OCI-LY1 (cell line): ENCODE measurements around the gene IZUMO4.
A peak's percentile ranks its signal among the peaks of the same experiment; 100 is the strongest.

Source experiments
- H2AFZ ChIP-seq: fragments of 200-600 bp; sonication (generic), shearing (Covaris generic); 2 replicates; pipeline ENCODE4 v1.6.0; 2014; ENCODE audit warnings: antibody characterized with exemption, mild to moderate bottlenecking, low read length
- H3F3A ChIP-seq: fragments of 200-600 bp; sonication (generic), shearing (Covaris generic); 2 replicates; pipeline ENCODE4 v1.6.0; 2014; ENCODE audit warnings: mild to moderate bottlenecking, antibody characterized with exemption, low read length, moderate library complexity; ENCODE audit not compliant: insufficient read depth
- H3K27ac ChIP-seq: fragments of 200-600 bp; sonication (generic); 2 replicates; pipeline ENCODE4 v1.5.1; 2014; ENCODE audit warnings: low read length, mixed run types, mild to moderate bottlenecking, low read depth; ENCODE audit not compliant: poor library complexity, severe bottlenecking
- H3K27me3 ChIP-seq: fragments of 200-600 bp; sonication (generic); 2 replicates; pipeline ENCODE4 v1.6.0; 2014; ENCODE audit warnings: antibody characterized with exemption, mild to moderate bottlenecking, low read length, moderate library complexity; ENCODE audit not compliant: insufficient read depth
- H3K36me3 ChIP-seq: fragments of 200-600 bp; sonication (generic); 2 replicates; pipeline ENCODE4 v1.6.1; 2014; ENCODE audit warnings: mild to moderate bottlenecking, antibody characterized with exemption, low read length, moderate library complexity, mixed read lengths; ENCODE audit not compliant: insufficient read depth
- H3K4me1 ChIP-seq: fragments of 200-600 bp; sonication (generic); 2 replicates; pipeline ENCODE4 v1.5.1; 2014; ENCODE audit warnings: mild to moderate bottlenecking, low read length, moderate library complexity; ENCODE audit not compliant: insufficient read depth, severe bottlenecking
- H3K4me2 ChIP-seq: fragments of 200-600 bp; sonication (generic), shearing (Covaris generic); 2 replicates; pipeline ENCODE4 v1.6.1; 2014; ENCODE audit warnings: low read length
- H3K4me3 ChIP-seq: fragments of 200-600 bp; sonication (generic); 2 replicates; pipeline ENCODE4 v1.5.1; 2014; ENCODE audit warnings: low read length, low read depth, mild to moderate bottlenecking, mixed read lengths; ENCODE audit not compliant: poor library complexity, severe bottlenecking
- H3K79me2 ChIP-seq: fragments of 200-600 bp; shearing (Covaris generic); 2 replicates; pipeline ENCODE4 v1.6.1; 2016; ENCODE audit warnings: mixed run types, low read length, mixed read lengths; ENCODE audit not compliant: insufficient read depth
- H3K9ac ChIP-seq: fragments of 200-600 bp; sonication (generic), shearing (Covaris generic); 2 replicates; pipeline ENCODE4 v1.6.1; 2014; ENCODE audit warnings: mild to moderate bottlenecking, low read length, mixed read lengths
- H3K9me2 ChIP-seq: fragments of 200-600 bp; sonication (generic), shearing (Covaris generic); 2 replicates; pipeline ENCODE4 v1.6.1; 2014; ENCODE audit warnings: low read depth, mild to moderate bottlenecking, low read length, mixed read lengths
- H3K9me3 ChIP-seq: fragments of 200-600 bp; shearing (Covaris generic); 2 replicates; pipeline ENCODE4 v1.6.1; 2014; ENCODE audit warnings: low read length, mixed read lengths
- H4K20me1 ChIP-seq: fragments of 200-600 bp; sonication (generic), shearing (Covaris generic); 2 replicates; pipeline ENCODE4 v1.6.0; 2016; ENCODE audit warnings: mild to moderate bottlenecking, low read length; ENCODE audit not compliant: insufficient read depth
- CTCF ChIP-seq: fragments of 200-600 bp; sonication (generic), shearing (Covaris generic); IDR thresholded peaks from 2 replicates; pipeline ENCODE4 v1.5.1; 2017; ENCODE audit warnings: mild to moderate bottlenecking, antibody characterized with exemption, low read length, moderate library complexity, mixed read lengths
- EZH2 ChIP-seq: fragments of 200-600 bp; sonication (generic), shearing (Covaris generic); IDR thresholded peaks from 2 replicates; pipeline ENCODE4 v1.8.0; 2017; ENCODE audit warnings: borderline replicate concordance, mixed run types, mild to moderate bottlenecking, antibody characterized with exemption, low read length, moderate library complexity, mixed read lengths

IZUMO4 gene

GRCh38 chr19:2053601-2054389 is 42.9 kb upstream of the IZUMO4 start:
- TF ChIP-seq EZH2 (no peak), CTCF (no peak)
- H3K9me3 ChIP-seq: no peaks in the 10 kb centered on the region
- H2AFZ ChIP-seq: no peak overlapping the region
- no peaks in the 10 kb centered on the region for H3F3A ChIP-seq
- no peaks in the 10 kb centered on the region; the same call in 1 of the 2 replicates for H3K36me3 ChIP-seq
- no peaks in the 10 kb centered on the region for H3K9me2 ChIP-seq
- H3K4me3 ChIP-seq: no peak overlapping the region
- no peaks in the 10 kb centered on the region for H3K79me2 ChIP-seq
- no peaks in the 10 kb centered on the region for H3K27me3 ChIP-seq
- peaks cover 54% of the 10 kb centered on the region for H3K4me1 ChIP-seq
- H3K4me2 ChIP-seq: no peak overlapping the region
- peak overlapping the region; percentile 57 for H3K27ac ChIP-seq
- H4K20me1 ChIP-seq: no peaks in the 10 kb centered on the region
- H3K9ac ChIP-seq: no peak overlapping the region

GRCh38 chr19:2054763-2055162 is 42.0 kb upstream of the IZUMO4 start:
- no peak overlapping the region; the same call in 1 of the 2 replicates for H3K9ac ChIP-seq
- H3K9me2 ChIP-seq: no peaks in the 10 kb centered on the region
- peaks cover 48% of the 10 kb centered on the region for H3K4me1 ChIP-seq
- no peak overlapping the region for H2AFZ ChIP-seq
- no peaks in the 10 kb centered on the region for H3F3A ChIP-seq
- TF ChIP-seq EZH2: no peak
- TF ChIP-seq CTCF: no peak
- no peak overlapping the region; the same call in 1 of the 2 replicates for H3K4me2 ChIP-seq
- H3K4me3 ChIP-seq: no peak overlapping the region
- no peaks in the 10 kb centered on the region for H3K27me3 ChIP-seq
- no peaks in the 10 kb centered on the region for H3K9me3 ChIP-seq
- no peaks in the 10 kb centered on the region for H3K79me2 ChIP-seq
- H4K20me1 ChIP-seq: no peaks in the 10 kb centered on the region
- no peaks in the 10 kb centered on the region; the same call in 1 of the 2 replicates for H3K36me3 ChIP-seq
- peak overlapping the region; percentile 72 for H3K27ac ChIP-seq

GRCh38 chr19:2055931-2056836 is 40.5 kb upstream of the IZUMO4 start:
- Histone ChIP-seq H3K4me1 (peaks cover 56% of the 10 kb centered on the region), H3K36me3 (no peaks in the 10 kb centered on the region), H3K27me3 (no peaks in the 10 kb centered on the region), H3F3A (no peaks in the 10 kb centered on the region), H3K27ac (peak overlapping the region; percentile 64), H3K4me2 (no peak overlapping the region), H3K9me3 (no peaks in the 10 kb centered on the region), H3K9ac (peak overlapping the region; percentile 19; the same call in 1 of the 2 replicates), H3K9me2 (no peaks in the 10 kb centered on the region), H3K4me3 (no peak overlapping the region), H4K20me1 (no peaks in the 10 kb centered on the region), H2AFZ (no peak overlapping the region), H3K79me2 (no peaks in the 10 kb centered on the region)
- TF ChIP-seq CTCF (no peak), EZH2 (no peak)
